Fibroblast of skin of scalp (primary cell): ENCODE measurements around the gene METTL24.
"Not testable (repeated sequence)": the region's sequence is repeated elsewhere in the genome, so short reads cannot be mapped to it uniquely, and the experiment has no call there.

ENCODE experiments used
- DNase-seq: peaks from one replicate; pipeline ENCODE4 v3.0.0-alpha.2; 2013

METTL24 gene

DNA sequence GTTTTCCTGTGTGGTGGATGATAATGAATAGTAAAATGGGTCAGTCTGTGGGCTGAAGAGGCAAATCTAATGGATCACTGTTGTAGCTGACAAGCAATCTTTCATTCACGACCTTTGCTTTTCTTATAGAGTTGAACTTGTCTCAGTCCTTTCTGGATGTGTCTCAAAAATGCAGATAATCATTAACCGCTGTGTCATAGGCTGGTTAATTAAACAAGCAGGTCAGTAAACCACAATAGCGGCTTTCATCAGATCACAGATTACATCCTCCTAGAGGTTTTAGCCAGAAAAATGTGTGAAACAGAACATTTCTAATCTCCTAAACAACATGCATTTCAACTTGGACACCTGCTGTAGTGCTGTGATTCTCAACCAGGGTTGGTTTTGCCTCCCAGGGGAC is 2.5 kb upstream of the METTL24 start:
- no peak for DNase-seq

GRCh38 chr6:110359556-110359955 is 1.4 kb upstream of the METTL24 start:
- no peak for DNase-seq

- no peak for DNase-seq
Observed at GRCh38 chr6:110358553-110359160, 508 bp upstream of the METTL24 start.

DNA sequence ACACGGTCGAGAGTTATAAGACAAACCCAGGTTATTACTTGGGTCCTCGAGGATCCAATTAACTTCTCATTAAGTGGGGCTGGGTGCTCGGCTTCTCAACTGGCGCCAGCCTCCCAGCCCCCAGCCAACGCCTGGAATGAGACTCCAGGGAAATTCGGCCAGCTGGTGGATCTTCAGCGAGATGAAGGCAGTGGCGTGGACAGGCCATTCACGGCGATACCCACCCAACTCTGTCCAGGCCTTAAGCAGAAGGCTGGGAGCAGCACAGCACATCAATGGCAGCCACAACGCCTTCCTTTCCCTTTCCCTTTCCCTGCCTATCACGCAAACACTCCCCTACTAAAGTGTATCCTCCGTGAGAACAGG is 868 bp downstream of the METTL24 start:
- no peak for DNase-seq

DNA sequence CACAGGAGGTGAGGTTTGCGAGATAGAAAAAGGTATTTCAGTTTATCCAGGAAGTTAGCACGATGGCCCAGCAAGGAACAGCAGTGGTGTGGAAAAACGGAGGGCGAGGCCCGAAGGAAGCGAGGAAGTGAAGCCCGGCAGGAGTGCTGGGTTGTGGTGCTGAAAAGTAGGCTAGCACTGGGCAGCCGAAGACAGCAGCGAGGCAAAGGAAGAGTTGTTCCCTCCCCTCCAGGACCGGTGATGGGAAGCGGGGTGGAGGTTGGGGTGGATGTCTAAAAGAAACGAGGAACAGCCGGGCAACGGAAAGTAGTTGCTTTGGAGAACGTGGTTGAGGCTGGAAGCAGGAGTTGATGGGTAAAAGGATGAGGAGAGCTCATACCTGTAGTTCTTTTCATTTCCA is 1.4 kb downstream of the METTL24 start:
- no peak for DNase-seq

DNA sequence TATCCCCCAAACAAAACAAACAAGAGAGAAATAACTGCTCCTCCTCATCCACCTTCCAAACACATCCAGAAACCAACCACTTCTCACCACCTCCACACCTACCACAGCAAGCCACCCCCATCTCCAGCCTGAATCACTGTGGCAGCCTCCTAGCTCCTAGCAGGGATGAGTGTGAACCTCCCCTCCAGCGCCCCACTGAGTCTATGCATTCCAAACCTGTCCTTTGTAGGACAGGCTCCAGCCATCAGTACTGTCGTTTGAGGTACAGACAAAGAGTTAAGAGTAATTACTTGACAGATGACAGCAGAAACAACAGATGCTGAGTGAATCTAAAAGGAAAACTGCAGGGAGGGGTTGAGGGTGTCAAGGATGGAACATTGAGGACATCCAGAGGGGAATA is 2.4 kb downstream of the METTL24 start:
- no peak for DNase-seq

DNA sequence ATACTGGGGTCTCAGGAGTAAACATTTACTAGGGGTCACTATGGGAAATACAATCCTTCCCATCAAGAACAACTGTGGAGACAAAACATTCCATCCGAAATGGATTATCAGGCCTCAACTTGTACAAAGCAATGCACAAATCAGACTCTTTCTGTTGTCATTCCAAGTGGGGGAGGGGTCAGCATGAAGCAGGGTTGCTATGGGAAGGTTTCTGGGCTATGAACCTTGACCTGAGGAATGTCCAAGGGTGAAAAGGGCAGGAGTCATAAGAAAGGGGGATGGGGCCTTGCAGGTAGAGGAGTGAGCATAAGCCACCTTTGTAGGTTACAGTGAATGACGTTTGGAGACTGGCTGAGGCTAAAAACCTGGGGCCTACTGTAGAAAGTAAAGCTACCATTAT is 3.1 kb downstream of the METTL24 start:
- DNase-seq = no peak

DNA sequence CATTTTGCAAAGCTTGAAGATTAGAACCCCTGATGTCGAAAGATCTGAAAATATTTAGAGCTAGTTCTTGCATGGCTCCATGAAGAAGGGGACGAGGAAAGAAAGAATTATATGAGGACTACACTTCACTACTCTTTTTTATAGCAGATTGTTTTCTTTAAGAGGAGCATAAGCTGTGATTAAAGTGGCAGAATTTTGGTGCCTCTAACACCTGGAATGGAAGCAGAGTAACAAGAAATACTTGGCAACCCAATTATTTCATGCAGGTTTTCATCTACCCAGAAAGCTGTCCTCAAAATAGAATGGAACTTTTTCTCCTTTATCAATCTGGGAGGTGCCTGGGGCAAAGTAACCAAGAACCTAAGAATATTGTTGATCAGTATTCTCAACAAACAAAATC is 4.0 kb downstream of the METTL24 start:
- no peak for DNase-seq

DNA sequence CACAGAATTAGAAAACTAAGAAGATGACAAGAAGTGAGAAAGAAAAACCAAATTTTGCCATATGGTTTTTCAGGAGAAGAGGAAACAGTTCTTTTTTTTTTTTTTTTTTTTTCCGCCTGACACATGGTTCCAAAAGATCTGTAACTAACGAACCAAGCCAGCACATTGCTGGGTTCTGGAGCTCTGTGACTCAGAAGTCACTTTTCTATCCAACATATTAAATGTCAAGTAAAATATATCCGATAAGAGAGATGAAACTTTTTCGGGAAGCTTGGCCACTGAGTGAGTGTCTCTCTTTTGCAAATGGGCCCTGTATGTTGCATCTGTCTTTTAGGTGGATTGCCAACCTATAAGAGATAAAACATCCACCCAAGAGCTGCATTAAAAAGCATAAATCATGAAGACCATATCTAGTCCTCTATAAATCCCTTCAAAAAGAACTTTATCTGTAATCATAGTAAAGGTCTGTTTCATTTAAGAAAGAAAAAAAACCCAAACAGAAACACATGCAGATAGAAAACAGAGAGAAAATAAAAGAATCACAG is 4.6 kb downstream of the METTL24 start:
- no peak for DNase-seq

GRCh38 chr6:110352563-110353262 is 5.4 kb downstream of the METTL24 start:
- DNase-seq = no peak

- DNase-seq = no peak
Observed at GRCh38 chr6:110351986-110352385, 6.2 kb downstream of the METTL24 start.

DNA sequence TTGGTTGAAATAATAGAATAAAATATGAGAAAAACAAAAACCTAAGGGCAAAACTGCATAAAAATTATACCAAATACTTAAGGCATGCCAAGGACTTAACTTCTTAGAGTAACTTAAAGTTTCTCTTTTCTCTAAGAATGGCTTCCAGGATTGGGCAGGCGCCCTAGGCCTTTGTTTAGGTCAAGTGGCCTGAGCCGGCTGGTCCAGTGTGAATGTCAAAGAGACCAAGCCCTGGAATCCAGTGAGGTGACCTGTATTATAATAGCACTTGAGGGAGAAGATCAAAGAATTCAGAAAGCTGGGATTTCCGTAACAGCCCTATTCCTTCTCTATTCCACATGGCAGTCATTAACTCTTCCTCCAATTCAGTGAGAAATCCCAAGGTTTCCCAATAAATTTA is 6.6 kb downstream of the METTL24 start:
- no peak for DNase-seq

DNA sequence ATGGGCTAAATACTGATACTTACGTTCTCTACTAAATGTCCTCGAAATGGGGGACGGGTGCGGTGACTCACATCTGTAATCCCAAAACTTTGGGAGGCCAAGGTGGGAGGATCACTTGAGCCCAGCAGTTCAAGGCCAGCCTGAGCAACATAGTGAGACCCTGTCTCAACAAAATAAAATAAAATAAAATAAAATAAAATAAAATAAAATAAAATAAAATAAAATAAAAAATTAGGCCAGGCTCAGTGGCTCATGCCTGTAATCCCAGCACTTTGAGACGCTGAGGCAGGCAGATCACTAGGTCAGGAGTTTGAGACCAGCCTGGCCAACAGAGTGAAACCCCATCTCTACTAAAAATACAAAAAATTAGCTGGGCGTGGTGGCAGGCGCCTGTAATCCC is 7.6 kb downstream of the METTL24 start:
- not testable (repeated sequence) for DNase-seq

DNA sequence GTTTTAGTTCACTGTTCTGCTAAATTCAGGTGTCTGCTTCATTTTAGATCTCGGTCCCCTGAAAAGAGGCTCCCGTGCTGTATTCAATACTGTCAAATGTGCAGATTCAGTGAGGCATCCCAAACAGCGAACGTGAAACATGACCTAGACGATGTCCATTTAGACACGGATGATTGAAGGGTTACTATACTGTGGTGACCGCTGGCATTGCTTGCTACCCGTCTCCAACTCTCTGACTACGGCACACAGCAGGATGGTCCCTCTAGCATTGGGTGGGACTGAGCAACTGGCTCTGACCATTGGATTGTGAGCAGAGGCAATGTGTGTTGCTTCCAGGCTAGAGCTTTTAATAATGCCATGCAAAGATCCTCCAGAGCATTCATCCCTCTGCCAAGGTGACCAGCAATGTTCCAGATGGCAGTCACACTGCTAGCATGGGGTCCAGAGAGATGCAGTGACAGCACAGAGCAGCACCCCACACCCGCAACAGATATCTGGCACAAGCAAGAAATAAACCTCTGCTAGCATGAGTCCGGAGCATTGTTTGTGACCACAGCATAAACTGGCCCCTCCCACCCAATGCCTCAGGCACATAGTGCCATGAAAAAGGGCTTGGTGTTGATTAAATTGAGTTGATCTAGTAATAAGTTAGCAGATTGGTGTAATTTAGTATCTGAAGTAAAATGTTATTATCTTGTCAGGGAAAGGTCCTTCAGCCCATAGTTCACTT is 9.0 kb downstream of the METTL24 start:
- no peak for DNase-seq

DNA sequence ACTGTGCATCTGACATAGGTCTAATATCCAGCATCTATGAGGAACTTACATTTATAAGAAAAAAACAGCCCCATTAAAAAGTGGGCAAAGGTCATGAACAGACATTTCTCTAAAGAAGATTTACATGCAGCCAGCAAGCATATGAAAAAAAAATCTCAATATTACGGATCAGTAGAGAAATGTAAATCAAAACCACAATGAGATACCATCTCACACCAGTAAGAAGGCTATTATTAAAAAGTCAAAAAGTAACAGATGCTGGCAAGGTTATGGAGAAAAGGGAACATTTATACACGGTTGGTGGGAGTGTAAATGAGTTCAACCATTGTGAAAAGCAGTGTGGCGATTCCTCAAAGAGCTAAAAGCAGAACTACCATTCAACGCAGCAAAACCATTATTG is 13.1 kb downstream of the METTL24 start:
- no peak for DNase-seq

DNA sequence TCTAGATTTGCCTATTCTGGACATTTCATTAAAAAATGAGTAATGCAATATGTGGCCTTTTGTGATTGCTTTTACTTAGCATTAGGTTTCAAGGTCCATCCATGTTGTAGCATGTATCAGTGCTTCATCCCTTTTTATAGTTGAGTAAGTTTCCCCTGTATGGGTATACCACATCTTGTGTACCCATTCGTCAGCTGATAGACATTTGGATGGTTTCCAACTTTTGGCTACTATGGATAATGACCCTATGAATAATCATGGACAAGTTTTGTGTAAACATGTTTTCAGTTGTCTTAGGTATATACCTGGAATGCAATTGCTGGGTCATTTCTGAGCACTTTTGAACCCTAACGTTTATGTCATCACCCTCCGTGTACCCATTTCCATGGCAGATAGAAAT is 15.4 kb downstream of the METTL24 start:
- DNase-seq = no peak

DNA sequence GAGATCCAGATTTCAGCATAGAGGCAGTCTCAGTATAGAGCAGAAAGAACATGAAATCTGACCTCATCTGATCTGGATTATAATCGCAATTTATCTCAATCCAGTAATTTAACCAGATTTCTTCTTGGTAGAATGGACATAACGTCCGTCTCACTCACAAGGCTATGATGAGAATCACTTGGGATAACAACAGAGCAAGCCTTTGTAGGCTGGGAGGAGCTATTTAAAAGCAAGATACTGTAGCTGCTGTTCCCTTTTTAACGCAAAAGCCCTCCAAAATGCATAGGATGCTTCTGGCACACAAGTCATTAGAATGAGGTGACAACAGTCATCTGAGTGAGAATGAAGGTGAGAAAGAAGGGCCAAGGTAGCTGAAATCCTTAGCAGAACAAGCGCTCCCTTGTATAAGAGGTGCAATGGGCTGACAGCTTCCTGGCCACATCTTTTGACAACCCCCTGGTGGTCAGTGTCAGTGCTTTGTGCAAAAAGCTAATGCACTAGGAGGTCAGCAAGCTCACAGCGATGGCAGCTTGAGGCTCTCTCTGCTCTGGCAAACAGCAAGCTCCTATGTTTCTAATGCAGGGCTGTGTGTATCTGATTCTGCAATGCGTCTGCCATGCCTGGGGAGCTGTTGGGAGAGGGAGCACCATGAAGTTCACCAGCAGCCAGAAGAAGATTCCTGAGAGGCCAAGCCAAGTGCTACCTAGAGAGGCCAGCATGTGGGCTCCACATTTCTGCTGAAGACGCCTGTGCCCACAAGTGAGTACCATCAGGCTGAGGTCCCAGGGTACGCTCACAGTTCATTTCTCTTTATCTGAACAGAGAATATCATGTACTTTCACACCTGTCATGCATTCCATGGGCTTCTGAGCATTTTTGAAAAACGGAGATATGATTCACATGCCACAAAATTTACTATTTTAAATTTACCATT is 16.2 kb downstream of the METTL24 start:
- peak; percentile 5 for DNase-seq

DNA sequence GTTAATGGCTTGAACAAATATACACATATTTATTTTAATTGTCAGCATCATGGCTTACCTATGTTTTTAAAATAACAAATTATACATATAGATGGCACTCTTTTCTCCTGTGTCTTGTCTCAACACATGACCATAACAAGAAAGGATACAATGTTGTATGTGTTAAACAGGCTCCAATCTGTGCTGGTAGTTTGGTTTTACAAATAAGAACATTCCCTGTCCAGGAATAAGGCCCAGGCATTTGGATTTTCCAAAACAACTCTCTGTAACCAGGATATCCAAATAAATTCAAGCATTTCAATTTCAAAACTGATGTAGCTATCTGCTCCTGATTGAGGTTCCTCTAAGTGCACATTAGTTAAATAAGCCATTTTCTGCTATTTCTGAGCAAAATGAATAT is 17.1 kb downstream of the METTL24 start:
- no peak for DNase-seq

- no peak for DNase-seq
Observed at GRCh38 chr6:110340392-110340965, 17.7 kb downstream of the METTL24 start.

DNA sequence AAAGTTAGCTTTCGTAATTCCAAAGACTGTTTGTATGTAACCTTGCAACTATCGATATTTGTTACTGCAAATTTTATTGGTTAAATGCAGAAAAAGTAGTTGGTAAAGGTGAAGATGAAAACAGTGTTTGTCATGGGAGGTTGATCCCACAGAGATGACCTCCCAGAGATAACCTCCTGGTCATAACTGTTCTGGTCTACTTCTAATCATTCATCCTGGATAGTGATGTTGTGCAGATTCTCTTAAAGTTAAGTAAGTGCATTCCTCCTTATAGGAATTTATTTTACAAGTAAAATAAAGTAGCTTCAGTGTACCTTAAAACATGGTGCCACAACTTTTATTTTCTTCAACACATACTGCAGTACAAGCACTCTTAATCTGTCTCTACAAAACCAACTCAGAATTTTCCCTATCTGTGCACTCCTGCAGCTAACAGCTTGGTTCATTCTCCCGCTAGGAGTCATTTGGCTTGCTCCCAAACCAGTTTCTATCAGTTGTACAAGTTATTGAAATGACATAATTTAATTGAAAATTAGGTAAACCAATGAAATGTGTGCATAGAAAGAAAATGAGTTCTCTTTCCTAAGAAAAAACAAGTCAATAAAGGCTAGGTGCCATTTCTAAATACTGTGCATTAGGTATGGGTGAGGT is 19.2 kb downstream of the METTL24 start:
- no peak for DNase-seq

DNA sequence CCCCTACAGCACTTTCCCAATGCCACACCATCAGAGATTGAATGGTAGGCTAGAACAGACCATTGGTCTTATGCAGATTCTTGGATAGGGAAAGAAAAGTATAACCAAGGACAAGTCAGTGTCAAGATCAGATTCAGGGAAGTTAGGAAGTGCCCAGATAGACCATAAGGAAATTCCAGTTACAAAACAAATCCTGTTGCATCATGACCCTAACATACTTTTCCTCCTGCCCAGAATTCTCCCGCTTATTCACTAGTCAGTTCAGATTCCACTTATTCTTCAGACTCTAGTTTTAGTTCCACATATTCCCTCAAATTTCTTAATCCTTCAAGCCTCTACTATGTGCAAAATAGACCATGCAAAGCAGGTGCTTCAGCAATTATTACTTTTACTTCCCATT is 20.7 kb downstream of the METTL24 start:
- DNase-seq = no peak
